Left ventricle myocardium inferior (tissue), 1 donor: ENCODE data around the gene ECM1. TPM values are rescaled to one million over a fixed set of nuclear protein-coding genes. Genes with fewer than 3 reads are reported as not detected.

Experiments
- DNase-seq: peaks from one replicate; pipeline ENCODE4 v3.0.0-alpha.2; 2020
- H3K27ac ChIP-seq: fragments of 200-600 bp; replicated peaks from 2 replicates; pipeline ENCODE4 v1.8.0; 2021
- H3K27me3 ChIP-seq: fragments of 200-600 bp; 2 replicates; pipeline ENCODE4 v1.8.0; 2021; ENCODE audit warnings: low read depth
- H3K36me3 ChIP-seq: fragments of 200-600 bp; 2 replicates; pipeline ENCODE4 v1.8.0; 2021
- H3K4me1 ChIP-seq: fragments of 200-600 bp; 2 replicates; pipeline ENCODE4 v1.8.0; 2021
- H3K4me3 ChIP-seq: fragments of 200-600 bp; 2 replicates; pipeline ENCODE4 v1.8.0; 2021; ENCODE audit warnings: mild to moderate bottlenecking, moderate library complexity
- H3K9me3 ChIP-seq: fragments of 200-600 bp; replicated peaks from 2 replicates; pipeline ENCODE4 v1.8.0; 2021
- CTCF ChIP-seq: fragments of 200-600 bp; IDR thresholded peaks from 2 replicates; pipeline ENCODE4 v1.8.0; 2021; ENCODE audit warnings: antibody characterized with exemption, mild to moderate bottlenecking, borderline replicate concordance
- intact Hi-C: fragments of 100-400 bp; cut with micrococcal nuclease; formaldehyde crosslinking; loops from one replicate; pipeline ENCODE4 v1.11.0; 2022
- total RNA-seq: library from RNA; stranded (reverse); fragmentation: NEBNext Ultra II Directional; extraction: Animal tissue kit (Norgen Biotek cat#: 25700); gene quantifications from one replicate; pipeline ENCODE4 v1.2.1, GENCODE V29; 2021
- donor health status: DM: no; HTN: yes; CAD: no; lungs with severe emphysema.

The ECM1 gene
- total RNA-seq, 1 donor from 2014 or later: 20.1 TPM

DNA sequence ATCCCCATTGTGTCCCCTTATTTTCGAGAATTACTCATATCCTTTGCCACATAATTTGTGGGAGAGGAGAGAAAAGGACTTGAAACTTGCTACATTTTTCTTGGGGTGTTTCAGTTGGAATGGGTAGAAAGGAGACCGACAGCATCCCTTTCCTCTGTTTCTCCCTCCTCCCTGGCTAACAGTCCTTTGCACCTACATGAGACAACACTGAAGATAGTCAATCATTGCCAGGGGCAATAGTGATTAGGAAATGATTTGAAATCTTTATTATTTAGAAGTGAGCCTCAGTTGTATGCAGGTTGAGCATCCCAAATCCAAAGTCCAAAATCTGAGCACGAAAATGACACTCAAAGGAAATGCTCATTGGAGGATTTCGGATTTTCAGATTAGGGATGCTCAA lies 28.5 kb upstream of the ECM1 start:
- H3K9me3 ChIP-seq: no peaks in the 10 kb centered on the region
- H3K36me3 ChIP-seq: no peaks in the 10 kb centered on the region
- DNase-seq: no peak
- intact Hi-C loops: loop anchor here (10.0 kb wide), 1 partner anchor 45 kb away; no protein-coding TSS in a partner anchor
- H3K4me3 ChIP-seq: no peak overlapping the region
- peaks cover 39% of the 10 kb centered on the region for H3K4me1 ChIP-seq
- no peak overlapping the region for H3K27ac ChIP-seq
- H3K27me3 ChIP-seq: no peaks in the 10 kb centered on the region
- TF ChIP-seq CTCF: no peak

DNA sequence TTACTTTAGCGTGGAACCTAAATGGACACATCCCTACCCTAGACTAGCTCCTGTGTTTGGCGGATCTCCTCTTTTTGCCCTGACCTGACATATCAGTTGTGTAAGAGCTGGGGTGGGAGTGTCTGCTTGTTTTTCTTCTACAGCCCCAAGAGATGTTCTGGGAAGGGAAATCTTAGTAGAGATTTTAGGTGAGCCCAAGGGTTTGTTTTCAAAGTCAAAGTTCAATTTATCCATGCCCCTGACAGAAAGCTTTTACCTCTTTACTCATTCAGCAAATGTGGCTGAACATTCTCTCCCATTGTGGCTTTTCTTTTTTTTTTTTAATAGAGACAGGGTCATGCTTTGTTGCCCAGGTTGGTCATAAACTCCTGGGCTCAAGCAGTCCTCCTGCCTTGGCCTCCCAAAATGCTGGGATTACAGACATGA lies 28.0 kb upstream of the ECM1 start:
- no peak overlapping the region for H3K27ac ChIP-seq
- no peak for TF ChIP-seq CTCF
- no peak overlapping the region for H3K4me3 ChIP-seq
- H3K4me1 ChIP-seq: peaks cover 33% of the 10 kb centered on the region
- no peaks in the 10 kb centered on the region for H3K36me3 ChIP-seq
- no peak for DNase-seq
- intact Hi-C loops: loop anchor here (10.0 kb wide), 1 partner anchor 45 kb away; no protein-coding TSS in a partner anchor
- H3K27me3 ChIP-seq: no peaks in the 10 kb centered on the region
- no peaks in the 10 kb centered on the region for H3K9me3 ChIP-seq

DNA sequence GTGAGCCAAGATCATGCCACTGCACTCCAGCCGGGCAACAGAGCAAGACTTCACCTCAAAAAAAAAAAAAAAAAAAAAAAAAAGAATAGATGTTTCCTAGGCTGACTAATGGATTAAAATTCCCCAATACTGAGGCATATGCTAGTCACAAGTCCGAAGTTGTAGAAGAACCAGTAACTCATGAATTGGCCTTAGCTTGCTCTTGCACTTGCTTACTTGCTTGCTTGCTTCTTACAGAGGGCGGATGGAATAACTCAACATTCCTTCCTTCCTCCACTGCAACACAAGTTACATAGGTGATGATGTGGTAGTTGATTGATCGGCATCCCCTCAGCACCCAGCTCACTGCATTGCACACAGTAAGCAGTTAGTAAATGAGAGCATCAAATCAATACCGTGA lies 23.5 kb upstream of the ECM1 start:
- DNase-seq: no peak
- intact Hi-C loops: no loop called here

DNA sequence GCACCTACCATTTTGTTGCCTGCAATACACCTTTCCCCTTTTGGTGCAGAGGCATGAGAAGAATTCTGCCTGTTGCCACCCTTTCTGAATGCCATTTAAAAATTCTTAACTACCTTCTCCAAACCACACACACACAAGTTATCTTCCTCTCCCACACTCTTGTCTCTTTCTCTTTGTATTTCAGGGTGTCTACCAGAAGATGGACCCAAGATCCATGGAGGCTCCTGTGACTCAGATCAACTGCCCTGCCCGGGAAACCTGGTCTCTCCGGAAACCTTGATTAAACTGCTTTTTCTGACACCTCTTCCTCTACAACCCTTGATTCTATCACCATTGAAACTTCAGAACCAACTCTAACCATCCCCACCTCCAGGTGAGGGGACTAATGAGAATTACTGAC lies 23.0 kb upstream of the ECM1 start:
- Histone ChIP-seq H3K4me3 (no peak overlapping the region), H3K9me3 (no peaks in the 10 kb centered on the region), H3K27me3 (no peaks in the 10 kb centered on the region), H3K27ac (no peak overlapping the region), H3K4me1 (peaks cover 15% of the 10 kb centered on the region), H3K36me3 (peaks cover 13% of the 10 kb centered on the region)
- intact Hi-C loops: no loop called here
- TF ChIP-seq CTCF: no peak
- no peak for DNase-seq

More for the DNA sequence above, 23.5 kb upstream of the ECM1 start:
- H3K9me3 ChIP-seq: no peaks in the 10 kb centered on the region
- H3K27me3 ChIP-seq: no peaks in the 10 kb centered on the region
- H3K4me1 ChIP-seq: peaks cover 15% of the 10 kb centered on the region
- H3K27ac ChIP-seq: no peak overlapping the region
- TF ChIP-seq CTCF: no peak
- H3K4me3 ChIP-seq: no peak overlapping the region
- peaks cover 8% of the 10 kb centered on the region for H3K36me3 ChIP-seq

- Histone ChIP-seq H3K4me3 (peak within 1 kb of the TSS; percentile 80), H3K4me1 (peaks cover 15% of the 10 kb centered on the region), H3K9me3 (no peaks in the 10 kb centered on the region), H3K36me3 (peaks cover 36% of the 10 kb centered on the region), H3K27me3 (no peaks in the 10 kb centered on the region), H3K27ac (peak within 1 kb of the TSS; percentile 83)
- peak; percentile 57 for TF ChIP-seq CTCF
- peak; percentile 91 for DNase-seq
- intact Hi-C loops: no loop called here
Measured at GRCh38 chr1:150486966-150487762, 20.7 kb upstream of the ECM1 start, which contains the start of gene TARS2. TSS of gene TARS2 (plus strand) at chr1:150487419. CDS start at chr1:150487451, 32 bp downstream.
